HepG2 (cell line): ENCODE results near the gene IFT172. TPM values are rescaled to one million over a fixed set of nuclear protein-coding genes. Genes with fewer than 3 reads are reported as not detected.

Source experiments
- CREM ChIP-seq, 2 experiments: sonication (generic) in 1 of 2; formaldehyde crosslinking in 1 of 2; IDR thresholded peaks; 2 replicates each; pipeline versions ENCODE4 v1.4.0 to v1.6.1; 2016 to 2020; ENCODE audit warnings: antibody characterized with exemption in 1 of 2, mild to moderate bottlenecking in 1 of 2, missing genetic modification reagents in 1 of 2
- DPF2 ChIP-seq: sonication (generic); formaldehyde crosslinking; IDR thresholded peaks from 2 replicates; pipeline ENCODE4 v1.4.0; 2020; ENCODE audit warnings: mild to moderate bottlenecking, low read depth, missing genetic modification reagents, borderline replicate concordance
- GFI1 ChIP-seq: sonication (generic); formaldehyde crosslinking; IDR thresholded peaks from 2 replicates; pipeline ENCODE4 v1.5.0; 2020; ENCODE audit warnings: missing genetic modification reagents, mild to moderate bottlenecking, borderline replicate concordance
- GLI4 ChIP-seq: sonication (generic); formaldehyde crosslinking; IDR thresholded peaks from 2 replicates; pipeline ENCODE4 v1.5.1; 2020; ENCODE audit warnings: missing genetic modification reagents, mild to moderate bottlenecking, moderate library complexity, borderline replicate concordance
- MAX ChIP-seq: IDR thresholded peaks from 2 replicates; pipeline ENCODE4 v1.6.1; 2012; ENCODE audit warnings: inconsistent platforms
- MIER3 ChIP-seq: IDR thresholded peaks from 2 replicates; pipeline ENCODE4 v1.6.1; 2016; ENCODE audit warnings: missing compliant biosample characterization, borderline replicate concordance
- NCOA1 ChIP-seq: sonication (generic); formaldehyde crosslinking; IDR thresholded peaks from 2 replicates; pipeline ENCODE4 v1.9.0; 2021; ENCODE audit warnings: missing genetic modification reagents
- NKX3-1 ChIP-seq: sonication (generic); formaldehyde crosslinking; IDR thresholded peaks from 2 replicates; pipeline ENCODE4 v1.5.0; 2020; ENCODE audit warnings: missing genetic modification reagents
- NR2C2 ChIP-seq: sonication (generic); formaldehyde crosslinking; IDR thresholded peaks from 2 replicates; pipeline ENCODE4 v1.4.0; 2020; ENCODE audit warnings: missing genetic modification reagents, mild to moderate bottlenecking, moderate library complexity, borderline replicate concordance
- PCBP2 ChIP-seq: fragments of 200-400 bp; formaldehyde crosslinking; optimal IDR thresholded peaks from 2 replicates; pipeline ENCODE3; 2018; ENCODE audit warnings: low read length, low read depth; ENCODE audit not compliant: poor library complexity, severe bottlenecking
- PHF8 ChIP-seq: sonication (generic); formaldehyde crosslinking; IDR thresholded peaks from 2 replicates; pipeline ENCODE4 v1.5.0; 2020; ENCODE audit warnings: missing genetic modification reagents
- POLR2A ChIP-seq, 2 experiments: IDR thresholded peaks; 2 replicates each; pipeline ENCODE4 v1.6.1; 2011; ENCODE audit warnings: low read depth in 2 of 2, low read length in 2 of 2, mild to moderate bottlenecking in 1 of 2, moderate library complexity in 1 of 2; ENCODE audit not compliant: insufficient read depth in 1 of 2
- SOX13 ChIP-seq, 3 experiments: fragments of 450-650 bp in 1 of 3; sonication (generic) in 1 of 3; formaldehyde crosslinking in 1 of 3; IDR thresholded peaks in 2 of 3; conservative IDR thresholded peaks in 1 of 3; 2 replicates each; pipeline versions ENCODE4 v1.5.0 to v1.6.1; 2016 to 2020; ENCODE audit warnings: antibody characterized with exemption in 1 of 3, mild to moderate bottlenecking in 1 of 3, missing compliant biosample characterization in 1 of 3, missing genetic modification reagents in 1 of 3, moderate library complexity in 1 of 3
- SPEN ChIP-seq: sonication (generic); formaldehyde crosslinking; IDR thresholded peaks from 2 replicates; pipeline ENCODE4 v1.5.1; 2020; ENCODE audit warnings: low read depth, mild to moderate bottlenecking, missing genetic modification reagents
- ZNF260 ChIP-seq: sonication (generic); formaldehyde crosslinking; IDR thresholded peaks from 2 replicates; pipeline ENCODE4 v1.4.0; 2020; ENCODE audit warnings: missing genetic modification reagents, low read depth, mild to moderate bottlenecking, borderline replicate concordance
- ZNF33A ChIP-seq: sonication (generic); formaldehyde crosslinking; IDR thresholded peaks from 2 replicates; pipeline ENCODE4 v1.5.1; 2020; ENCODE audit warnings: missing genetic modification reagents, mild to moderate bottlenecking, moderate library complexity, borderline replicate concordance
- ZNF614 ChIP-seq: IDR thresholded peaks from 2 replicates; pipeline ENCODE4 v1.6.1; 2018; ENCODE audit warnings: missing biosample characterization, missing genetic modification reagents, inconsistent platforms, borderline replicate concordance
- ZNF800 ChIP-seq: sonication (generic); formaldehyde crosslinking; IDR thresholded peaks from 2 replicates; pipeline ENCODE4 v1.4.0; 2020; ENCODE audit warnings: missing genetic modification reagents
- polyA plus RNA-seq, 8 experiments: library from polyadenylated mRNA; depleted of rRNA in 3 of 8; stranded (reverse) in 7 of 8; unstranded in 1 of 8; fragments of >200 nt; fragmentation: Illumina TruSeq in 4 of 8; extraction: Trizol in 4 of 8; gene quantifications; 2 replicates each; pipeline versions ENCODE4 v1.2.1 to v1.2.3, GENCODE V29; 2011 to 2016; ENCODE audit warnings: low read depth in 4 of 8, missing spikeins in 1 of 8, mixed read lengths in 1 of 8; ENCODE audit not compliant: insufficient read depth in 1 of 8
- total RNA-seq, 5 experiments: library from RNA; depleted of rRNA; stranded (reverse); fragments of >200 nt; fragmentation: Illumina TruSeq; extraction: Trizol; gene quantifications; 2 replicates each; pipeline ENCODE4 v1.2.3, GENCODE V29; 2016; ENCODE audit warnings: low read depth in 1 of 5
- TF ChIP-seq, protein P1 (sequence below): sonication (generic); formaldehyde crosslinking; IDR thresholded peaks from 2 replicates; pipeline ENCODE4 v1.5.0; 2020; ENCODE audit warnings: mild to moderate bottlenecking, missing genetic modification reagents
- TF ChIP-seq, protein P2 (sequence below): sonication (generic); formaldehyde crosslinking; IDR thresholded peaks from 2 replicates; pipeline ENCODE4 v1.5.0; 2020; ENCODE audit warnings: missing genetic modification reagents, mild to moderate bottlenecking, borderline replicate concordance

Gene IFT172
- total and polyA plus RNA-seq, 2 of the 13 experiments (the other 11 are each of a cell fraction or from before 2014, with no cell fraction given): 21.6 to 35.7 TPM

- TF ChIP-seq ZNF800 (CRISPR knock-in tag): no peak
- peak; percentile 66; the same call in 1 of the 2 replicates for TF ChIP-seq MIER3
- TF ChIP-seq ZNF260: no peak
- TF ChIP-seq NCOA1 (CRISPR knock-in tag): no peak
- TF ChIP-seq MAX: peak; percentile 91
- TF ChIP-seq, protein P1, sequence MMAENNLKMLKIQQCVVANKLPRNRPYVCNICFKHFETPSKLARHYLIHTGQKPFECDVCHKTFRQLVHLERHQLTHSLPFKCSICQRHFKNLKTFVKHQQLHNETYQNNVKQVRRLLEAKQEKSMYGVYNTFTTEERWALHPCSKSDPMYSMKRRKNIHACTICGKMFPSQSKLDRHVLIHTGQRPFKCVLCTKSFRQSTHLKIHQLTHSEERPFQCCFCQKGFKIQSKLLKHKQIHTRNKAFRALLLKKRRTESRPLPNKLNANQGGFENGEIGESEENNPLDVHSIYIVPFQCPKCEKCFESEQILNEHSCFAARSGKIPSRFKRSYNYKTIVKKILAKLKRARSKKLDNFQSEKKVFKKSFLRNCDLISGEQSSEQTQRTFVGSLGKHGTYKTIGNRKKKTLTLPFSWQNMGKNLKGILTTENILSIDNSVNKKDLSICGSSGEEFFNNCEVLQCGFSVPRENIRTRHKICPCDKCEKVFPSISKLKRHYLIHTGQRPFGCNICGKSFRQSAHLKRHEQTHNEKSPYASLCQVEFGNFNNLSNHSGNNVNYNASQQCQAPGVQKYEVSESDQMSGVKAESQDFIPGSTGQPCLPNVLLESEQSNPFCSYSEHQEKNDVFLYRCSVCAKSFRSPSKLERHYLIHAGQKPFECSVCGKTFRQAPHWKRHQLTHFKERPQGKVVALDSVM (CRISPR knock-in tag): peak; percentile 72; the same call in 1 of the 2 replicates
- peak; percentile 58; the same call in 1 of the 2 replicates for TF ChIP-seq ZNF614 (CRISPR knock-in tag)
- TF ChIP-seq ZNF33A: no peak
- TF ChIP-seq SOX13 (IDR thresholded peaks at IDR 0.05): peak; percentile 56
- TF ChIP-seq SOX13 (CRISPR knock-in tag; conservative IDR thresholded peaks at IDR 0.05 in 1 of 2, IDR thresholded peaks at IDR 0.05 in 1 of 2): peak in 1 of 2 experiments; percentile 63; a peak in 2 of 4 replicates
- peak; percentile 90 for TF ChIP-seq SPEN (CRISPR knock-in tag)
- TF ChIP-seq, protein P2, sequence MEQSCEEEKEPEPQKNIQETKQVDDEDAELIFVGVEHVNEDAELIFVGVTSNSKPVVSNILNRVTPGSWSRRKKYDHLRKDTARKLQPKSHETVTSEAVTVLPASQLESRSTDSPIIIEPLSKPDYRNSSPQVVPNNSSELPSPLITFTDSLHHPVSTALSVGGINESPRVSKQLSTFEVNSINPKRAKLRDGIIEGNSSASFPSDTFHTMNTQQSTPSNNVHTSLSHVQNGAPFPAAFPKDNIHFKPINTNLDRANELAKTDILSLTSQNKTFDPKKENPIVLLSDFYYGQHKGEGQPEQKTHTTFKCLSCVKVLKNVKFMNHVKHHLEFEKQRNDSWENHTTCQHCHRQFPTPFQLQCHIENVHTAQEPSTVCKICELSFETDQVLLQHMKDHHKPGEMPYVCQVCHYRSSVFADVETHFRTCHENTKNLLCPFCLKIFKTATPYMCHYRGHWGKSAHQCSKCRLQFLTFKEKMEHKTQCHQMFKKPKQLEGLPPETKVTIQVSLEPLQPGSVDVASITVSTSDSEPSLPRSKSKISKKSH (CRISPR knock-in tag): no peak; the same call in 1 of the 2 replicates
- peak; percentile 45; the same call in 1 of the 2 replicates for TF ChIP-seq DPF2
- TF ChIP-seq POLR2A (IDR thresholded peaks at IDR 0.05; ENCODE audit: insufficient read depth in 1 of 2, low read depth in 2 of 2, low read length in 2 of 2): peak; percentile 75 to 90
- TF ChIP-seq PCBP2: no peak
- peak; percentile 26; the same call in 1 of the 2 replicates for TF ChIP-seq GLI4
- TF ChIP-seq CREM (IDR thresholded peaks at IDR 0.05): peak; percentile 39; the same call in 1 of the 2 replicates
- TF ChIP-seq CREM (CRISPR knock-in tag; IDR thresholded peaks at IDR 0.05): no peak
- peak; percentile 88 for TF ChIP-seq GFI1 (CRISPR knock-in tag)
- TF ChIP-seq PHF8 (CRISPR knock-in tag): peak; percentile 62; the same call in 1 of the 2 replicates
- TF ChIP-seq NR2C2 (CRISPR knock-in tag): no peak; the same call in 1 of the 2 replicates
- TF ChIP-seq NKX3-1: peak; percentile 76; the same call in 1 of the 2 replicates
Observed at GRCh38 chr2:27496357-27497287, 7.1 kb upstream of the IFT172 start, which contains the start of gene GCKR (continued).
